H1 (cell line): ENCODE results near the gene CAMTA1.

Source experiments
- BCL11A ChIP-seq, 2 experiments: IDR thresholded peaks; one replicate each; pipeline ENCODE4 v1.6.1; 2011; ENCODE audit warnings: low read depth in 2 of 2, low read length in 2 of 2, mild to moderate bottlenecking in 2 of 2
- CREB1 ChIP-seq: IDR thresholded peaks from 2 replicates; pipeline ENCODE4 v1.6.1; 2012; ENCODE audit warnings: inconsistent platforms
- GABPA ChIP-seq: IDR thresholded peaks from 2 replicates; pipeline ENCODE4 v1.6.1; 2011; ENCODE audit warnings: mild to moderate bottlenecking, low read length, moderate library complexity, borderline replicate concordance; ENCODE audit not compliant: insufficient read depth
- GTF2F1 ChIP-seq: IDR thresholded peaks from 2 replicates; pipeline ENCODE4 v1.6.1; 2012; ENCODE audit warnings: low read depth, low read length, improper control_type of control experiment, borderline replicate concordance
- HDAC2 ChIP-seq, 2 experiments: fragments of 300-600 bp in 1 of 2; sonication (generic) in 1 of 2; IDR thresholded peaks; 2 replicates each; pipeline ENCODE4 v1.6.1; 2011 to 2012; ENCODE audit warnings: low read depth in 2 of 2, low read length in 2 of 2, mild to moderate bottlenecking in 2 of 2, moderate library complexity in 2 of 2, borderline replicate concordance in 1 of 2, inconsistent platforms in 1 of 2
- POLR2A ChIP-seq, 2 experiments: IDR thresholded peaks; 1 replicate in 1 of 2; 2 replicates in 1 of 2; pipeline ENCODE4 v1.6.1; 2011; ENCODE audit warnings: low read depth in 2 of 2, low read length in 2 of 2, mild to moderate bottlenecking in 2 of 2; ENCODE audit errors: control extremely low read depth in 1 of 2
- POLR2AphosphoS5 ChIP-seq: IDR thresholded peaks from 2 replicates; pipeline ENCODE4 v1.6.1; 2011; ENCODE audit warnings: low read depth, low read length
- SP2 ChIP-seq: IDR thresholded peaks from 2 replicates; pipeline ENCODE4 v1.6.1; 2012; ENCODE audit warnings: mild to moderate bottlenecking, low read length, inconsistent platforms
- YY1 ChIP-seq: IDR thresholded peaks from 2 replicates; pipeline ENCODE4 v1.6.1; 2011; ENCODE audit warnings: low read depth, mild to moderate bottlenecking, low read length
- TF ChIP-seq, protein P1 (sequence below), 3 experiments: IDR thresholded peaks; 1 replicate in 2 of 3; 2 replicates in 1 of 3; pipeline versions ENCODE4 v1.5.1 to v1.6.1; 2011; ENCODE audit warnings: low read length in 3 of 3, mild to moderate bottlenecking in 3 of 3, inconsistent platforms in 2 of 3, low read depth in 1 of 3, moderate library complexity in 1 of 3; ENCODE audit not compliant: insufficient read depth in 1 of 3; ENCODE audit errors: control extremely low read depth in 1 of 3

DNA sequence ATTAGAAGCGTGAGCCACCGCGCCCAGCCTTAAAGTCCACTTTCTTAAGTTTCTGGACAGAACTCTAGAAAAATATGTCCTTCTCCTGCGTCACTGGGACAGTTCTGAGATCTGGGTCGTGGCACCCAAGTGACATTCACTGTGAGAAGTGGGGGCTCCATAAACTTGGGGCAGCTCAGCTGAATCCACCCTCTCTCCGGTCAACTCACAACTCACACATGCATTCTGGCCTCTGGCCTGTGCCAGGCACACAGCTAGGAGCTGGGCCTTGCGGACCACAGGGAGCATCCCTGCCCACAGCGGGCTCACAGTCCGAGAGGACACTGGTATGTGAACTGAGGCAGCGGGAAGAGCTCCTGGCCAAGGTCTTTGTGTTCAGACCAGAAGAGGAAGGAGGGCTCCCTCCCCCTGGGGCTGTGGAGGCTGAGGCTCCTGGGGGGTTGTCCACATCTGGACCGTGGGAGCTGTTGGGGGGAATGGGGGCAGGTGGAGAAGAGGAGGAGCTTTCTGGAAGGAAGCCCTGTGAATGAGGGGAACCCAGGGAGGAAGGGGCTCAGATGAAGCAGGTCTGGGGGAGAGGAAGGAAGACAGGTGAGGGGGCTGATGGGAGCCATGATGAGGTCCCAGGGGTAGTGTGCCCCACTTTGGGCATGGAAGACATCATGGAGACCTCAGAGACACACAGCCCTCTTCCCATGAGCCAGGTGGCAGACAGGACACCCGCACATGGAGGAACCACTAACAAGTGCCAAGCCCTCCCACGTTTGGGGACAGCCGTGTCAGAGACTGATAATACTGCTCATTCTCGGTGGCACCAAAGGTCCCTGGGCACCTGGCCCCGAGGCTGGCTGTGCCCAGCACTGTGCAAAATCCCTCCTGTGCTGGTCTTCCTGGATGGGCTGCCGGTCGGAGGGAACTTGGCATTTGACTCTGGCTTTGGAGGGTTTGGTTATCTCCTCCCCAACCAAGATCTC, 794.9 kb downstream of the CAMTA1 start:
- TF ChIP-seq, protein P1, sequence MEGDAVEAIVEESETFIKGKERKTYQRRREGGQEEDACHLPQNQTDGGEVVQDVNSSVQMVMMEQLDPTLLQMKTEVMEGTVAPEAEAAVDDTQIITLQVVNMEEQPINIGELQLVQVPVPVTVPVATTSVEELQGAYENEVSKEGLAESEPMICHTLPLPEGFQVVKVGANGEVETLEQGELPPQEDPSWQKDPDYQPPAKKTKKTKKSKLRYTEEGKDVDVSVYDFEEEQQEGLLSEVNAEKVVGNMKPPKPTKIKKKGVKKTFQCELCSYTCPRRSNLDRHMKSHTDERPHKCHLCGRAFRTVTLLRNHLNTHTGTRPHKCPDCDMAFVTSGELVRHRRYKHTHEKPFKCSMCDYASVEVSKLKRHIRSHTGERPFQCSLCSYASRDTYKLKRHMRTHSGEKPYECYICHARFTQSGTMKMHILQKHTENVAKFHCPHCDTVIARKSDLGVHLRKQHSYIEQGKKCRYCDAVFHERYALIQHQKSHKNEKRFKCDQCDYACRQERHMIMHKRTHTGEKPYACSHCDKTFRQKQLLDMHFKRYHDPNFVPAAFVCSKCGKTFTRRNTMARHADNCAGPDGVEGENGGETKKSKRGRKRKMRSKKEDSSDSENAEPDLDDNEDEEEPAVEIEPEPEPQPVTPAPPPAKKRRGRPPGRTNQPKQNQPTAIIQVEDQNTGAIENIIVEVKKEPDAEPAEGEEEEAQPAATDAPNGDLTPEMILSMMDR (IDR thresholded peaks at IDR 0.05; ENCODE audit: control extremely low read depth in 1 of 3, insufficient read depth in 1 of 3, low read depth in 1 of 3, low read length in 3 of 3): no peak
- TF ChIP-seq BCL11A (IDR thresholded peaks at IDR 0.05; ENCODE audit: low read depth in 2 of 2, low read length in 2 of 2): no peak
- no peak for TF ChIP-seq GABPA
- no peak for TF ChIP-seq POLR2A (IDR thresholded peaks at IDR 0.05; ENCODE audit: control extremely low read depth in 1 of 2, low read depth in 2 of 2, low read length in 2 of 2)
- TF ChIP-seq POLR2AphosphoS5: no peak
- TF ChIP-seq HDAC2 (IDR thresholded peaks at IDR 0.05; ENCODE audit: borderline replicate concordance in 1 of 2, low read depth in 2 of 2, low read length in 2 of 2): no peak
- no peak for TF ChIP-seq CREB1
- no peak for TF ChIP-seq SP2
- no peak for TF ChIP-seq YY1
- no peak for TF ChIP-seq GTF2F1
